Endothelial cell of umbilical vein (primary cell): ENCODE measurements around the gene AGFG2. TPM values are rescaled to one million over a fixed set of nuclear protein-coding genes. Genes with fewer than 3 reads are reported as not detected.

Source experiments
- BruUV-seq: library from RNA; stranded (reverse); fragments of 400-500 nt; replicated peaks from 2 replicates; lab custom pipeline; 2021; lab: Mats Ljungman, UMichigan
- CTCF ChIA-PET: fragments of 300-600, 350-600 bp; sonication (Branson Sonifier 250); formaldehyde crosslinking; loops from one replicate; lab custom pipeline; 2021; ENCODE audit warnings: antibody characterized with exemption, inconsistent platforms; lab: Charles Lee
- POLR2A ChIA-PET: fragments of 300-600, 350-600 bp; sonication (Branson Sonifier 250); formaldehyde crosslinking; loops from one replicate; lab custom pipeline; 2021; ENCODE audit warnings: antibody characterized with exemption, inconsistent platforms; lab: Charles Lee
- DNase-seq: peaks from one replicate; pipeline ENCODE4 v3.0.0-alpha.2; 2011; ENCODE audit warnings: low read depth, low spot score
- FAIRE-seq: peaks from 2 replicates; lab custom pipeline; 2011; peaks lifted over from hg19 to GRCh38; lab: Jason Lieb, UNC
- H2AFZ ChIP-seq: 2 replicates; pipeline ENCODE4 v1.6.0; 2012; ENCODE audit warnings: low read depth, low read length, control low read depth, inconsistent platforms
- H3K27ac ChIP-seq: 2 replicates; pipeline ENCODE4 v1.5.1; 2011; ENCODE audit warnings: low read depth, mild to moderate bottlenecking, control low read depth, low read length, moderate library complexity; ENCODE audit not compliant: insufficient read depth
- H3K27me3 ChIP-seq, 2 experiments: 2 replicates each; pipeline versions ENCODE4 v1.6.0 to v1.6.1; 2011; ENCODE audit warnings: low read length in 2 of 2, mixed read lengths in 1 of 2; ENCODE audit not compliant: control insufficient read depth in 2 of 2, insufficient read depth in 2 of 2
- H3K36me3 ChIP-seq, 2 experiments: 2 replicates in 1 of 2; 3 replicates in 1 of 2; pipeline ENCODE4 v1.5.1; 2011; ENCODE audit warnings: low read length in 2 of 2, mild to moderate bottlenecking in 1 of 2, moderate library complexity in 1 of 2; ENCODE audit not compliant: control insufficient read depth in 2 of 2, insufficient read depth in 2 of 2; ENCODE audit errors: extremely low read depth in 1 of 2
- H3K4me1 ChIP-seq: 3 replicates; pipeline ENCODE4 v1.5.1; 2011; ENCODE audit warnings: mild to moderate bottlenecking, low read length; ENCODE audit not compliant: control insufficient read depth, insufficient read depth; ENCODE audit errors: extremely low read depth
- H3K4me2 ChIP-seq: 2 replicates; pipeline ENCODE4 v1.6.1; 2011; ENCODE audit warnings: low read length, control low read depth, mixed read lengths; ENCODE audit not compliant: insufficient read depth
- H3K4me3 ChIP-seq, 3 experiments: fragments of 200-600 bp in 1 of 3; sonication (generic), shearing (Covaris generic) in 1 of 3; replicated peaks in 1 of 3; 2 replicates each; pipeline ENCODE4 v1.5.1; 2011 to 2016; ENCODE audit warnings: control low read depth in 3 of 3, low read length in 3 of 3, mild to moderate bottlenecking in 2 of 3, inconsistent platforms in 1 of 3, low read depth in 1 of 3, moderate library complexity in 1 of 3; ENCODE audit not compliant: insufficient read depth in 1 of 3
- H3K79me2 ChIP-seq: 2 replicates; pipeline ENCODE4 v1.6.0; 2012; ENCODE audit warnings: low read length, inconsistent platforms; ENCODE audit not compliant: control insufficient read depth, insufficient read depth
- H3K9ac ChIP-seq: replicated peaks from 2 replicates; pipeline ENCODE3; 2011; ENCODE audit warnings: low read length, control low read depth; ENCODE audit not compliant: insufficient read depth; ENCODE audit errors: extremely low read depth
- H3K9me1 ChIP-seq: replicated peaks from 3 replicates; pipeline ENCODE4 v1.6.0; 2011; ENCODE audit warnings: mild to moderate bottlenecking, low read length; ENCODE audit not compliant: control insufficient read depth, insufficient read depth; ENCODE audit errors: extremely low read depth
- H3K9me3 ChIP-seq: replicated peaks from 2 replicates; pipeline ENCODE4 v1.5.1; 2012; ENCODE audit warnings: low read length, inconsistent platforms; ENCODE audit not compliant: control insufficient read depth, insufficient read depth
- H4K20me1 ChIP-seq: replicated peaks from 2 replicates; pipeline ENCODE3; 2011; ENCODE audit warnings: mild to moderate bottlenecking, low read length; ENCODE audit not compliant: control insufficient read depth, insufficient read depth; ENCODE audit errors: extremely low read depth
- CTCF ChIP-seq, 2 donors: IDR thresholded peaks; 1 replicate in 1 of 2; 2 replicates in 1 of 2; pipeline ENCODE4 v1.5.1; 2011; ENCODE audit warnings: low read length in 2 of 2, mild to moderate bottlenecking in 2 of 2, moderate library complexity in 2 of 2, control low read depth in 1 of 2, inconsistent platforms in 1 of 2, low read depth in 1 of 2; ENCODE audit not compliant: insufficient read depth in 1 of 2; ENCODE audit errors: extremely low read depth in 1 of 2
- EZH2 ChIP-seq: IDR thresholded peaks from 2 replicates; pipeline ENCODE4 v1.6.1; 2012; ENCODE audit warnings: borderline replicate concordance, low read depth, mild to moderate bottlenecking, moderate library complexity, low read length, inconsistent platforms; ENCODE audit not compliant: severe bottlenecking
- FOS ChIP-seq: IDR thresholded peaks from 2 replicates; pipeline ENCODE4 v1.6.1; 2011; ENCODE audit warnings: mild to moderate bottlenecking, low read length, moderate library complexity, borderline replicate concordance; ENCODE audit not compliant: insufficient read depth
- GATA2 ChIP-seq: IDR thresholded peaks from 2 replicates; pipeline ENCODE4 v1.7.0; 2011; ENCODE audit warnings: low read depth, mild to moderate bottlenecking, moderate library complexity, mixed read lengths, low read length; ENCODE audit not compliant: insufficient read length, insufficient read depth
- JUN ChIP-seq: IDR thresholded peaks from 2 replicates; pipeline ENCODE4 v1.6.1; 2011; ENCODE audit warnings: borderline replicate concordance, low read depth; ENCODE audit not compliant: insufficient read length, insufficient read depth
- MAX ChIP-seq: IDR thresholded peaks from 2 replicates; pipeline ENCODE4 v1.6.1; 2011; ENCODE audit not compliant: insufficient read depth, insufficient read length
- MYC ChIP-seq: IDR thresholded peaks from one replicate; pipeline ENCODE4 v1.6.1; 2011; ENCODE audit warnings: mild to moderate bottlenecking, low read depth, low read length
- POLR2A ChIP-seq: IDR thresholded peaks from 2 replicates; pipeline ENCODE4 v1.6.1; 2012; ENCODE audit warnings: low read depth, mild to moderate bottlenecking, control low read depth, low read length
- POLR2AphosphoS5 ChIP-seq: IDR thresholded peaks from 2 replicates; pipeline ENCODE4 v1.6.1; 2012; ENCODE audit warnings: low read depth, mild to moderate bottlenecking, control low read depth, low read length, moderate library complexity; ENCODE audit not compliant: insufficient read depth
- dilution Hi-C: fragments of 300-500 bp; cut with MboI; formaldehyde crosslinking; loops from one replicate; pipeline ENCODE4 v1.15.0; 2019; ENCODE audit warnings: low sequenced_read_pairs; ENCODE audit not compliant: extremely low pct_ligation_motif_present
- intact Hi-C: fragments of 100-400 bp; cut with micrococcal nuclease; formaldehyde crosslinking; loops from one replicate; pipeline ENCODE4 v1.10.0; 2022
- polyA plus RNA-seq, 4 experiments: library from polyadenylated mRNA; depleted of rRNA in 3 of 4; stranded (reverse) in 3 of 4; unstranded in 1 of 4; fragments of >200 nt; gene quantifications; 2 replicates each; pipeline versions ENCODE4 v1.2.1 to v1.2.3, GENCODE V29; 2011 to 2012; ENCODE audit warnings: missing spikeins in 1 of 4
- total RNA-seq: library from RNA; stranded (reverse); gene quantifications from 2 replicates; pipeline ENCODE4 v1.2.3, GENCODE V29; 2021

AGFG2 gene
- total and polyA plus RNA-seq, 2 donors (not counting 3 experiments of a cell fraction or from before 2014, with no cell fraction given) = 33.6 to 44.6 TPM

- POLR2A ChIA-PET = interaction anchor here (0.7 kb wide), 1 partner anchor 38 kb away, joined by 3 read pairs; no protein-coding TSS in a partner anchor
- H3K9me1 ChIP-seq = no peaks in the 10 kb centered on the region
- H3K27ac ChIP-seq = no peak overlapping the region
- H3K4me2 ChIP-seq = no peak overlapping the region
- BruUV-seq = no TSS peak
- dilution Hi-C loops (no loop called here), intact Hi-C loops (no loop called here)
- CTCF ChIA-PET = interaction anchor here (0.8 to 2.6 kb wide), 5 partner anchors 15 to 79 kb away, joined by 3 to 32 read pairs (median 4); no protein-coding TSS in a partner anchor
- no peaks in the 10 kb centered on the region for H3K27me3 ChIP-seq
- H3K79me2 ChIP-seq = peaks cover 31% of the 10 kb centered on the region
- peaks cover 0 to 2% of the 10 kb centered on the region in 2 experiments for H3K36me3 ChIP-seq
- no peak overlapping the region for H3K4me3 ChIP-seq
- peaks cover 59% of the 10 kb centered on the region for H3K4me1 ChIP-seq
- FAIRE-seq (no peak), DNase-seq (no peak)
- no peak overlapping the region for H2AFZ ChIP-seq
- H3K9ac ChIP-seq = no peak overlapping the region
- no peaks in the 10 kb centered on the region for H3K9me3 ChIP-seq
- TF ChIP-seq FOS = no peak
- no peak for TF ChIP-seq GATA2
- no peak for TF ChIP-seq MYC
- no peak for TF ChIP-seq POLR2A
- TF ChIP-seq CTCF (IDR thresholded peaks at IDR 0.05; ENCODE audit: extremely low read depth in 1 of 2, insufficient read depth in 1 of 2, low read depth in 1 of 2, low read length in 2 of 2) = no peak
- no peak for TF ChIP-seq JUN
- no peak for TF ChIP-seq MAX
- no peak for TF ChIP-seq POLR2AphosphoS5
- no peak for TF ChIP-seq EZH2
- no peaks in the 10 kb centered on the region for H4K20me1 ChIP-seq
Measured at GRCh38 chr7:100544386-100544785, 5.4 kb downstream of the AGFG2 start.
